Left kidney (tissue), 2 donors: Measurements from ENCODE around the gene ITSN1. TPM values are rescaled to one million over a fixed set of nuclear protein-coding genes. Genes with fewer than 3 reads are reported as not detected.
"Not testable (repeated sequence)": the region's sequence is repeated elsewhere in the genome, so short reads cannot be mapped to it uniquely, and the experiment has no call there.

Experiments
- DNase-seq: peaks from one replicate; pipeline ENCODE4 v3.0.0-alpha.2; 2013
- polyA plus RNA-seq: library from polyadenylated mRNA; unstranded; fragments of 120-200 nt; gene quantifications from one replicate; pipeline ENCODE4 v1.2.1, GENCODE V29; 2013; ENCODE audit not compliant: insufficient read length

The ITSN1 gene
- polyA plus RNA-seq, 1 donor = 56.2 TPM

- DNase-seq = not testable (repeated sequence)
Observed at GRCh38 chr21:33863191-33863590, 220.9 kb downstream of the ITSN1 start.

- DNase-seq = no peak
Observed at GRCh38 chr21:33864150-33864549, 221.8 kb downstream of the ITSN1 start.

GRCh38 chr21:33865176-33865575 is 222.9 kb downstream of the ITSN1 start:
- DNase-seq = no peak

GRCh38 chr21:33865996-33866575 is 223.8 kb downstream of the ITSN1 start:
- DNase-seq = no peak

- DNase-seq = no peak
Observed at GRCh38 chr21:33866826-33867225, 224.5 kb downstream of the ITSN1 start.

GRCh38 chr21:33867868-33868267 is 225.6 kb downstream of the ITSN1 start:
- DNase-seq = not testable (repeated sequence)

GRCh38 chr21:33869873-33870272 is 227.6 kb downstream of the ITSN1 start:
- no peak for DNase-seq

GRCh38 chr21:33870768-33871167 is 228.5 kb downstream of the ITSN1 start:
- DNase-seq = no peak

- DNase-seq = no peak
Observed at GRCh38 chr21:33871171-33871570, 228.9 kb downstream of the ITSN1 start.

GRCh38 chr21:33872881-33873515 is 230.7 kb downstream of the ITSN1 start:
- no peak for DNase-seq

GRCh38 chr21:33874161-33874560 is 231.9 kb downstream of the ITSN1 start:
- no peak for DNase-seq

GRCh38 chr21:33875026-33875695 is 232.9 kb downstream of the ITSN1 start:
- no peak for DNase-seq

GRCh38 chr21:33878824-33879223 is 236.5 kb downstream of the ITSN1 start:
- no peak for DNase-seq

GRCh38 chr21:33880626-33881025 is 238.3 kb downstream of the ITSN1 start:
- no peak for DNase-seq

GRCh38 chr21:33881689-33882440 is 239.6 kb downstream of the ITSN1 start:
- no peak for DNase-seq

- no peak for DNase-seq
Observed at GRCh38 chr21:33883118-33883517, 240.8 kb downstream of the ITSN1 start.

GRCh38 chr21:33884376-33885171 is 242.3 kb downstream of the ITSN1 start:
- DNase-seq = no peak

GRCh38 chr21:33885172-33885514 is 242.8 kb downstream of the ITSN1 start:
- DNase-seq = no peak

- no peak for DNase-seq
Observed at GRCh38 chr21:33886321-33886720, 244.0 kb downstream of the ITSN1 start.

GRCh38 chr21:33890187-33890586 is 247.9 kb downstream of the ITSN1 start:
- no peak for DNase-seq

- DNase-seq = no peak
Observed at GRCh38 chr21:33892853-33893252, 250.6 kb downstream of the ITSN1 start.

- no peak for DNase-seq
Observed at GRCh38 chr21:33893917-33894316, 251.6 kb downstream of the ITSN1 start.
